ENCODE data around the gene STXBP1. TPM values are rescaled to one million over a fixed set of nuclear protein-coding genes. Genes with fewer than 3 reads are reported as not detected.

Gene STXBP1
- total and polyA plus RNA-seq, 2 of the 13 experiments (the other 11 are each of a cell fraction or from before 2014, with no cell fraction given), result 2.9 TPM

GRCh38 chr9:127733614-127734013, 121.5 kb downstream of the STXBP1 start:
- BruUV-seq (replicated peaks), result TSS peak; percentile 61
- no peaks in the 10 kb centered on the region for H3K9me3 ChIP-seq (ENCODE audit: low read length)
- ChIA-PET CTCF (ENCODE audit: low intra/inter-chr PET ratio, low total read pairs) (interaction anchor here (3.9 kb wide), 1 partner anchor 144 kb away, joined by 33 read pairs; no protein-coding TSS in a partner anchor), POLR2A (no interaction called here)
- no peak overlapping the region for H3K27ac ChIP-seq (ENCODE audit: extremely low read length, insufficient read depth, low read length)
- peaks cover 4 to 9% of the 10 kb centered on the region in 2 experiments; a peak in 3 of 5 replicates for H3K27me3 ChIP-seq (ENCODE audit: control insufficient read depth in 1 of 2, insufficient read depth in 2 of 2, low read length in 2 of 2)
- H3K4me3 ChIP-seq (replicated peaks in 1 of 3; ENCODE audit: insufficient read depth in 1 of 3, low read depth in 2 of 3, low read length in 3 of 3), result no peak overlapping the region
- peaks cover 38% of the 10 kb centered on the region for H3K4me1 ChIP-seq (ENCODE audit: insufficient read depth, low read length)
- no peaks in the 10 kb centered on the region for H4K20me1 ChIP-seq (ENCODE audit: insufficient read depth, low read length)
- no peak overlapping the region for H3K9ac ChIP-seq (ENCODE audit: insufficient read depth, low read depth, low read length)
- in situ Hi-C loops (cut with HindIII; ENCODE audit: extremely low pct_ligation_motif_present, low pct_unique_long_range_greater_than_20kb) (loop anchor here (10.0 kb wide), 1 partner anchor 229 kb away; no protein-coding TSS in a partner anchor), intact Hi-C loops (cut with micrococcal nuclease; ENCODE audit: unreplicated experiment) (loop anchor here (1.0 to 2.0 kb wide), 2 partner anchors 69 to 143 kb away; partner anchors contain the start of gene FPGS)
- ATAC-seq (no peak), DNase-seq (ENCODE audit: low spot score) (no peak), FAIRE-seq (no peak)
- H2AFZ ChIP-seq (ENCODE audit: low read length), result no peak overlapping the region
- TF ChIP-seq ZMYM3 (CRISPR knock-in tag; IDR thresholded peaks at IDR 0.05) (no peak), SP1 (IDR thresholded peaks at IDR 0.05) (no peak), SP1 (CRISPR knock-in tag; IDR thresholded peaks at IDR 0.05) (no peak), MTA3 (CRISPR knock-in tag; IDR thresholded peaks at IDR 0.05) (no peak), ZZZ3 (CRISPR knock-in tag; IDR thresholded peaks at IDR 0.05; ENCODE audit: borderline replicate concordance) (no peak), LCORL (IDR thresholded peaks at IDR 0.05) (no peak), LCORL (CRISPR knock-in tag; IDR thresholded peaks at IDR 0.05) (no peak), KDM5A (IDR thresholded peaks at IDR 0.05; ENCODE audit: borderline replicate concordance, low read length) (no peak), MAX (IDR thresholded peaks at IDR 0.05) (no peak), ZBTB43 (CRISPR knock-in tag; conservative IDR thresholded peaks at IDR 0.05) (no peak), SKI (IDR thresholded peaks at IDR 0.05; ENCODE audit: partially characterized antibody) (no peak), FLYWCH1 (CRISPR knock-in tag; IDR thresholded peaks at IDR 0.05) (no peak), TSC22D2 (CRISPR knock-in tag; IDR thresholded peaks at IDR 0.05; ENCODE audit: borderline replicate concordance) (no peak), ZNF274 (CRISPR knock-in tag; IDR thresholded peaks at IDR 0.05) (no peak), THRA (CRISPR knock-in tag; IDR thresholded peaks at IDR 0.05; ENCODE audit: borderline replicate concordance) (no peak), ATF1 (CRISPR knock-in tag; IDR thresholded peaks at IDR 0.05) (no peak), ZNF749 (CRISPR knock-in tag; IDR thresholded peaks at IDR 0.05; ENCODE audit: borderline replicate concordance) (no peak), ZNF800 (CRISPR knock-in tag; IDR thresholded peaks at IDR 0.05) (no peak), TOPORS (CRISPR knock-in tag; IDR thresholded peaks at IDR 0.05) (no peak), ONECUT2 (CRISPR knock-in tag; IDR thresholded peaks at IDR 0.05) (no peak), KMT2B (CRISPR knock-in tag; IDR thresholded peaks at IDR 0.05) (no peak), TEAD2 (CRISPR knock-in tag; IDR thresholded peaks at IDR 0.05) (no peak)
- H3K4me2 ChIP-seq (ENCODE audit: low read depth, low read length), result no peak overlapping the region
- WGBS (ENCODE audit: low lambda C conversion rate), result 87% methylated on average over 2 of the region's 2 CpGs
- no peaks in the 10 kb centered on the region for H3K79me2 ChIP-seq (ENCODE audit: insufficient read depth, low read length)
- no peaks in the 10 kb centered on the region for H3K36me3 ChIP-seq (replicated peaks in 1 of 2; ENCODE audit: control insufficient read depth in 1 of 2, insufficient read depth in 2 of 2, low read length in 2 of 2)

Measured in HepG2 (cell line).